Esophagus (tissue), 2 donors: ENCODE data around the gene ODF2L. TPM values are rescaled to one million over a fixed set of nuclear protein-coding genes. Genes with fewer than 3 reads are reported as not detected.

Source experiments
- H3K27ac ChIP-seq, 2 donors: one replicate each; pipeline ENCODE4 v1.5.1; 2013; ENCODE audit warnings: low read depth in 2 of 2, mild to moderate bottlenecking in 2 of 2, inconsistent platforms in 1 of 2, low read length in 1 of 2, moderate library complexity in 1 of 2
- H3K27me3 ChIP-seq, 2 donors: one replicate each; pipeline ENCODE4 v1.6.1; 2013; ENCODE audit warnings: low read length in 2 of 2, control low read depth in 1 of 2, mild to moderate bottlenecking in 1 of 2; ENCODE audit not compliant: insufficient read depth in 2 of 2, control insufficient read depth in 1 of 2
- H3K36me3 ChIP-seq, 2 donors: one replicate each; pipeline ENCODE4 v1.6.1; 2013; ENCODE audit warnings: low read length in 1 of 2; ENCODE audit not compliant: control insufficient read depth in 2 of 2, insufficient read depth in 2 of 2
- H3K4me1 ChIP-seq, 2 donors: one replicate each; pipeline ENCODE4 v1.6.1; 2013; ENCODE audit warnings: low read length in 1 of 2; ENCODE audit not compliant: control insufficient read depth in 2 of 2, insufficient read depth in 2 of 2
- H3K4me3 ChIP-seq, 2 donors: one replicate each; pipeline ENCODE4 v1.5.1; 2013; ENCODE audit warnings: low read length in 2 of 2, mild to moderate bottlenecking in 2 of 2, low read depth in 1 of 2, moderate library complexity in 1 of 2
- H3K9me3 ChIP-seq, 2 donors: one replicate each; pipeline ENCODE4 v1.6.1; 2013; ENCODE audit warnings: mild to moderate bottlenecking in 2 of 2, low read depth in 1 of 2, low read length in 1 of 2, moderate library complexity in 1 of 2; ENCODE audit not compliant: control insufficient read depth in 2 of 2, insufficient read depth in 1 of 2
- WGBS, 2 donors: extraction: QIAGEN DNeasy Blood & Tissue Kit; methylation state at CpG; one replicate each; pipeline ENCODE4 v1.1.7; 2013; 5-methylcytosine and 5-hydroxymethylcytosine counted together
- polyA plus RNA-seq, 2 donors: library from polyadenylated mRNA; stranded (reverse); fragments of 200-250 nt; gene quantifications; one replicate each; pipeline ENCODE4 v1.2.3, GENCODE V29; 2013
- donor health status: healthy with polysubstance abuse.
- donor health status: Bipolar disorder and iron deficiency.

ODF2L gene
- polyA plus RNA-seq, 2 donors: 12.1 to 47.9 TPM

- H3K4me3 ChIP-seq: no peak overlapping the region
- 51% methylated on average over 2 of the region's 2 CpGs for WGBS, 2 donors
- no peaks in the 10 kb centered on the region for H3K9me3 ChIP-seq
- H3K27ac ChIP-seq: no peak overlapping the region
- H3K36me3 ChIP-seq: no peaks in the 10 kb centered on the region
- no peaks in the 10 kb centered on the region for H3K27me3 ChIP-seq
- no peaks in the 10 kb centered on the region for H3K4me1 ChIP-seq
Measured at GRCh38 chr1:86394416-86394815, 1.7 kb downstream of the ODF2L start.

GRCh38 chr1:86389307-86389706 is 6.8 kb downstream of the ODF2L start:
- H3K4me3 ChIP-seq: no peak overlapping the region
- no peaks in the 10 kb centered on the region for H3K9me3 ChIP-seq
- no peaks in the 10 kb centered on the region for H3K4me1 ChIP-seq
- no peak overlapping the region for H3K27ac ChIP-seq
- H3K36me3 ChIP-seq: no peaks in the 10 kb centered on the region
- H3K27me3 ChIP-seq: no peaks in the 10 kb centered on the region

DNA sequence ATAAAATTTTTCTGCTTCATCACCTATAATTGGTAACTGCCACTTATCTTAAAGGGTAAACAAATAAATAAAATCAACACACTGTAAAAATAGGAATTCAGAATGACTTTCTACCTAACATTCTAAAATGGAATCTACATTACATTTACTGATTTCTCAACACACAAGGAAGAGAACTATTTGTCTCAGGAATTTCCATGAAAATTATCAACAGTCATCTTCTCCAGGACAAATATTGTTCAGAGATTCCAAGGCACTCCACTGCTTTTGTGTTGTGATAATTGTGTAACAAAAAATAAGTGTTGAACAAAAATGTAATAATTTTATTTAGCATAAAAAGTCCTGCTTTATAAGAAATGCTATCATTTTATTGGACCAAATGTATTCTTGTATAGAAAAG is 7.3 kb downstream of the ODF2L start:
- Histone ChIP-seq H3K9me3 (no peaks in the 10 kb centered on the region), H3K4me3 (no peak overlapping the region), H3K27ac (no peak overlapping the region)

GRCh38 chr1:86387916-86388627 is 8.1 kb downstream of the ODF2L start:
- Histone ChIP-seq H3K27ac (no peak overlapping the region), H3K4me1 (no peaks in the 10 kb centered on the region), H3K4me3 (no peak overlapping the region), H3K9me3 (no peaks in the 10 kb centered on the region), H3K36me3 (no peaks in the 10 kb centered on the region), H3K27me3 (no peaks in the 10 kb centered on the region)
- 90 to 92% methylated on average over 3 of the region's 3 CpGs for WGBS, 2 donors

More for the DNA sequence above, 7.3 kb downstream of the ODF2L start:
- H3K4me1 ChIP-seq: no peaks in the 10 kb centered on the region
- no peaks in the 10 kb centered on the region for H3K36me3 ChIP-seq
- no peaks in the 10 kb centered on the region for H3K27me3 ChIP-seq

- Histone ChIP-seq H3K4me1 (no peaks in the 10 kb centered on the region), H3K36me3 (no peaks in the 10 kb centered on the region), H3K27ac (no peak overlapping the region), H3K4me3 (no peak overlapping the region), H3K9me3 (no peaks in the 10 kb centered on the region), H3K27me3 (no peaks in the 10 kb centered on the region)
- 58 to 73% methylated on average over 1 of the region's 1 CpG for WGBS, 2 donors
Measured at GRCh38 chr1:86382878-86383277, 13.2 kb downstream of the ODF2L start.

GRCh38 chr1:86381223-86381622 is 14.9 kb downstream of the ODF2L start:
- Histone ChIP-seq H3K36me3 (no peaks in the 10 kb centered on the region), H3K4me3 (no peak overlapping the region), H3K9me3 (peaks cover 0 to 6% of the 10 kb centered on the region in 2 donors), H3K27me3 (no peaks in the 10 kb centered on the region), H3K27ac (no peak overlapping the region), H3K4me1 (no peaks in the 10 kb centered on the region)
- 70 to 72% methylated on average over 4 of the region's 4 CpGs for WGBS, 2 donors

GRCh38 chr1:86380257-86380861 is 15.8 kb downstream of the ODF2L start:
- Histone ChIP-seq H3K4me3 (no peak overlapping the region), H3K27ac (no peak overlapping the region), H3K27me3 (no peaks in the 10 kb centered on the region), H3K4me1 (no peaks in the 10 kb centered on the region), H3K36me3 (no peaks in the 10 kb centered on the region), H3K9me3 (peaks cover 0 to 6% of the 10 kb centered on the region in 2 donors)
- 6 to 7% methylated on average over 4 of the region's 4 CpGs for WGBS, 2 donors

DNA sequence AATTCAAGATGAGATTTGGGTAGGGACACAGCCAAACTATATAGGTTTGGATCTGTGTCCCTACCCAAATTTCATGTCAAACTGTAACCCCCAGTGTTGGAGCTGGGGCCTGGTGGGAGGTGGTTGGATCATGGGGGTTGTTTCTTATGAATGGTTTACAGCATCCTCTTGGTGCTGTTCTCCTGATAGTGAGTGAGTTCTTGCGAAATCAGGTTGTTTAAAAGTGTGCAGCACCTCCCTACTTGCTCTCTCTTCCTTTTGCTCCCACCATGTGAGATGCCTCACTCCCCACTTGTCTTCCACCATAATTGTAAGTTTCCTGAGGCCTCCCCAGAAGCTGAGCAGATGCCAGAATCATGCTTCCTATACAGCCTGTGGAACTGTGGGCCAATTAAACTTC is 17.3 kb downstream of the ODF2L start:
- H3K4me1 ChIP-seq: no peaks in the 10 kb centered on the region
- H3K4me3 ChIP-seq: no peak overlapping the region
- WGBS, 2 donors: 93 to 97% methylated on average over 1 of the region's 1 CpG
- no peaks in the 10 kb centered on the region for H3K36me3 ChIP-seq
- no peak overlapping the region for H3K27ac ChIP-seq
- H3K27me3 ChIP-seq: no peaks in the 10 kb centered on the region
- peaks cover 0 to 6% of the 10 kb centered on the region in 2 donors for H3K9me3 ChIP-seq

DNA sequence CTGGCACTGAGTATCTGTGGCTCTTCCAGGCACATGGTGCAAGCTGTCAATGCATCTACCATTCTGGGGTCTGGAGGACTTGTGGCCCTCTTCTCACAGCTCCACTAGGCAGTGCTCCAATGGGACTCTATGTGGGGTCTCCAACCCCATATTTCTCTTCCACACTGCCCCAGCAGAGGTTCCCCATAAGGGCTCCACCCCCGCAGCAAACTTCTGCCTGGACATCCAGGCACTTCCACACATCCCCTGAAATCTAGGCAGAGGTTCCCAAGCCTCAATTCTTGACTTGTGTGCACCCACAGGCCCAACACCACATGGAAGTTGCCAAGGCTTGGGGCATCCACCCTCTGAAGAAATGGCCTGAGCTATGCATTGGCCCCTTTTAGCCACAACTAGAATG is 18.8 kb downstream of the ODF2L start:
- no peak overlapping the region for H3K27ac ChIP-seq
- 98 to 100% methylated on average over 1 of the region's 1 CpG for WGBS, 2 donors
- peaks cover 0 to 6% of the 10 kb centered on the region in 2 donors for H3K9me3 ChIP-seq
- H3K27me3 ChIP-seq: no peaks in the 10 kb centered on the region
- H3K4me3 ChIP-seq: no peak overlapping the region
- no peaks in the 10 kb centered on the region for H3K4me1 ChIP-seq
- no peaks in the 10 kb centered on the region for H3K36me3 ChIP-seq

GRCh38 chr1:86375688-86376087 is 20.4 kb downstream of the ODF2L start:
- Histone ChIP-seq H3K4me1 (no peaks in the 10 kb centered on the region), H3K27ac (no peak overlapping the region), H3K27me3 (no peaks in the 10 kb centered on the region), H3K9me3 (peaks cover 0 to 6% of the 10 kb centered on the region in 2 donors), H3K4me3 (no peak overlapping the region), H3K36me3 (no peaks in the 10 kb centered on the region)
- WGBS, 2 donors: 92 to 98% methylated on average over 1 of the region's 1 CpG
